BE2C (cell line): ENCODE measurements around the gene NTRK1.

Source experiments
- DNase-seq: peaks from one replicate; pipeline ENCODE4 v3.0.0-alpha.2; 2020
- H3K27me3 ChIP-seq: fragments of 250-450 bp; sonication (Bioruptor Pico); 2 replicates; pipeline ENCODE4 v1.5.1; 2020; ENCODE audit warnings: mild to moderate bottlenecking
- H3K36me3 ChIP-seq: fragments of 250-450 bp; sonication (Bioruptor Pico); 2 replicates; pipeline ENCODE4 v1.5.1; 2020; ENCODE audit warnings: mild to moderate bottlenecking
- H3K4me1 ChIP-seq: fragments of 250-450 bp; sonication (Bioruptor Pico); 2 replicates; pipeline ENCODE4 v1.5.1; 2020
- H3K4me3 ChIP-seq: 2 replicates; pipeline ENCODE4 v1.5.1; 2011; ENCODE audit warnings: low read depth, low read length
- H3K9me3 ChIP-seq: fragments of 250-450 bp; sonication (Bioruptor Pico); 2 replicates; pipeline ENCODE4 v1.5.1; 2020
- TF ChIP-seq, protein P1 (sequence below): IDR thresholded peaks from 2 replicates; pipeline ENCODE4 v1.5.1; 2012; ENCODE audit warnings: mild to moderate bottlenecking, low read depth, low read length

NTRK1 gene

DNA sequence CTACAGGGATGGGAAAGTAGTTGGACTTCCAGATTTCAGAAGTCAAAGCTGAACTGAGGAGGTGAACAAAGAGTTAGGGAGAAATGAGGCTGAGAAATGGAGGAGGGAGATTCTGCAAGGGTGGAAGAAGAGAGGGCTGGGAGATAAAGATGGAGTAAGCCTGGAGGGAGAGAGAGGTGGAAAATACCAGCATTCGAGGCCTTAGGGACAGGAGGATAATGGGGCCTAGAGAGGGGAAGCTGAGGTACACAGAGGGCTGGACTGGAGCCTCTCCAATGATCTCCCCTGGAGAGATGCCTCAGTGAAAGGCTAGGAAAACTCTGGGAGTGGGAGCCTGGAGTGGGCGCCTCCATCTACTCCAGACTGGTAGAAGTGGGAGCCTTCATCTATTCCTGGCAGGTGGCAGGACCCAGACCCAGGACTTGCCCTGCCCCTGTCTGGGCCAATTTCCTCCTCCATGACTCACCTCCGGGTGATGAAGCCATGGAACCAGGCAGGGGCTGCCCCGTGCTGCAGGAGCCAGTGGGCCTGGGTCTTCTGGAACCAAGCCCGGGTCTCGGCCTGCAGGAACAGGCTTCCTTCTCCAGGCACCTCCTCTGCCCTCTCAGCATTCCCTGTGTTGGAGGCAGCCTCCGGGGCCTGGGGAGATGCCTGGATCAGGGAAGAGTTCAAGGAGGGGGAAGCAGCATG lies 45.9 kb upstream of the NTRK1 start:
- Histone ChIP-seq H3K4me1 (peaks cover 10% of the 10 kb centered on the region), H3K36me3 (no peaks in the 10 kb centered on the region), H3K9me3 (no peaks in the 10 kb centered on the region), H3K27me3 (no peaks in the 10 kb centered on the region), H3K4me3 (no peak overlapping the region)
- no peak for DNase-seq
- TF ChIP-seq, protein P1, sequence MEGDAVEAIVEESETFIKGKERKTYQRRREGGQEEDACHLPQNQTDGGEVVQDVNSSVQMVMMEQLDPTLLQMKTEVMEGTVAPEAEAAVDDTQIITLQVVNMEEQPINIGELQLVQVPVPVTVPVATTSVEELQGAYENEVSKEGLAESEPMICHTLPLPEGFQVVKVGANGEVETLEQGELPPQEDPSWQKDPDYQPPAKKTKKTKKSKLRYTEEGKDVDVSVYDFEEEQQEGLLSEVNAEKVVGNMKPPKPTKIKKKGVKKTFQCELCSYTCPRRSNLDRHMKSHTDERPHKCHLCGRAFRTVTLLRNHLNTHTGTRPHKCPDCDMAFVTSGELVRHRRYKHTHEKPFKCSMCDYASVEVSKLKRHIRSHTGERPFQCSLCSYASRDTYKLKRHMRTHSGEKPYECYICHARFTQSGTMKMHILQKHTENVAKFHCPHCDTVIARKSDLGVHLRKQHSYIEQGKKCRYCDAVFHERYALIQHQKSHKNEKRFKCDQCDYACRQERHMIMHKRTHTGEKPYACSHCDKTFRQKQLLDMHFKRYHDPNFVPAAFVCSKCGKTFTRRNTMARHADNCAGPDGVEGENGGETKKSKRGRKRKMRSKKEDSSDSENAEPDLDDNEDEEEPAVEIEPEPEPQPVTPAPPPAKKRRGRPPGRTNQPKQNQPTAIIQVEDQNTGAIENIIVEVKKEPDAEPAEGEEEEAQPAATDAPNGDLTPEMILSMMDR: no peak

DNA sequence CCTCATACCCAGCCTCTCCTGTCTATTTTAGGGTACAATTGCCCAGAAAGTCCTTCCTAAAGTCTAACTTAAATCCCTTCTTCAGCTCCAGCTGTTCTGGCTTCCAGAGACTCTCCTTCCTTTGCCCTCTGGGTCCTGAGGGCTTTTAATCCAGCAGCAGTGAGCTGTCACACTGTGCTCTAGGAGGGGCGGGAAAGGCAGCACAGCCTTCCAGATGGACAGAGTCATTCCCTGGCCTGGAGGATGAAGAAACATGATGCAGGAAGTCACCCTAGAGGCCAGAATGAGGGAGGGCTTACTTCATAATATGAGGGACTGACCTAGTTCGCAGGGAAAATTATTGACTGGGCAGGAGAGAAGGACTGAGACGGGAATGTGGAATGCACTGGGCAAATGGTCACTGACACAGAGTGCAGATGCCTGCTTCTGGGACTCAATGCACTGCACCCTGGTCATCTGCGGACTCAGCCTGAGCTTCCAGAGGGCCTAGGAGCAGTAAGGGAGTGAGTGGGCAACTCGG lies 45.3 kb upstream of the NTRK1 start:
- DNase-seq: no peak

DNA sequence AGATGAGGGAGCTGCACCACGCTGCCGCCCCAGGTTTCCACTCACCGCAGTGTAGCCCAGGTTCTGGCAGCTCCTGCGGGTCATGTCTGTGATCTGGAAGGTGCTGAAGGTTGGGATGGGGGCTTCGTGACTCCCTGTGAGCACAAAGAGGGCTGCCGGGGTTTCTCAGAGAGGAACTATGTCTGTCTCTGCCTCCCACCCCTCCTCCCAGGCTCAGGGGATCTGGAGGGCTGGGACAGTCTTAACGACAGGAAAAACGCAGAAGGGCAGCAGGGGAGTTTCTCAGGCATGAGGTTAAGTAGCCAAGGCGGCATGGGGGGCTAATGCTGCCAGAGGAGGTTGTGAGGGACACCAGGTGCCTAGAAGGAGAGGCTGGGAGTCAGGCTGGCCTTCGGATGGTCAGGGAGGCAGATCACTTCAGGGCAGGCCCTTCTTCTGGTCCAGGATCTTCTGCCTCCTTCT lies 44.7 kb upstream of the NTRK1 start:
- Histone ChIP-seq H3K4me1 (peaks cover 10% of the 10 kb centered on the region), H3K36me3 (no peaks in the 10 kb centered on the region), H3K4me3 (no peak overlapping the region), H3K9me3 (no peaks in the 10 kb centered on the region), H3K27me3 (no peaks in the 10 kb centered on the region)
- no peak for DNase-seq
- TF ChIP-seq, protein P1: no peak

More for the DNA sequence above, 45.3 kb upstream of the NTRK1 start:
- no peak overlapping the region for H3K4me3 ChIP-seq
- H3K4me1 ChIP-seq: peaks cover 10% of the 10 kb centered on the region
- no peaks in the 10 kb centered on the region for H3K27me3 ChIP-seq
- H3K36me3 ChIP-seq: no peaks in the 10 kb centered on the region
- TF ChIP-seq, protein P1: 0 out of 2 replicates have a peak, but pooled peaks have one; percentile 13
- no peaks in the 10 kb centered on the region for H3K9me3 ChIP-seq

DNA sequence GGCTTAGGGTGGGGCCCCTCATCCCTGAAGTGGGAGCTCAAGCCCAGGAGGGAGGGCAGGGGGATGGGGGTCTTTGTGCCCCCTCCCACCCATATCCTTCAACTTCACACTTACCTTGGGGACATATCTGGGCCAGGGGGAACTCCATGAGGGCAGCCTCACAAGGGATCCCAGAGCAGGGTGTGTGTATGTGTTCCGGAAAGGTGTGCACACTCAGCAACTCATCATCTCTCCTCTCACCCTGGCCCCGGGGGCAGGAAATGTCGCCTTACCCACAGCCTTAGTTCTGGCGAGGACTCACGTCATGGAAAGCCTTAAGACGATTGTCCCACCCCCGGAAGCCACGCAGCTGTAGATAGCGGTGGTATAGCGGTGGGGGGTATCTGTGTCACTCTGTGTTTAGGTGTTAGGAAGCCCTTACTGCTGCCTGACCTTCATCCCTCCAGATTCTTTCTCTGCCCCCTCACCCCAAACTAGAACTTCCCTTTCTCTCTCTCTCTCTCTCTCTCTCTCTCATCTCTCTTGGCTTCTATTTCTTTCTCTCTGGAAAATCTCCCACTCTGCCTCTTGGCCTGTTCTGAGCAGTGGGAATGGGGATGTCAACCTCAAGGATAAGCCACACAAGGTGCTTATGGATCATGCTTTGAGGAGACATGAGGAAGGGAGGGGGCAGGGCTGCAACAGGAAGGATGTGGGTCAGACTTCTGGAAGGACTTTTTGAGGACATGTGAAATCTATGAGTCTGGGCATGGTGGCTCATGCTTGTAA lies 43.9 kb upstream of the NTRK1 start, which contains the start of gene SH2D2A:
SH2D2A (minus strand) TSS at position 288 of the 768 bp plus-strand sequence; CDS start at position 148, 140 bp downstream.
- DNase-seq: no peak
- Histone ChIP-seq H3K36me3 (no peaks in the 10 kb centered on the region), H3K9me3 (no peaks in the 10 kb centered on the region), H3K27me3 (no peaks in the 10 kb centered on the region), H3K4me3 (no peak within 1 kb of the TSS), H3K4me1 (peaks cover 10% of the 10 kb centered on the region)
- TF ChIP-seq, protein P1: no peak

DNA sequence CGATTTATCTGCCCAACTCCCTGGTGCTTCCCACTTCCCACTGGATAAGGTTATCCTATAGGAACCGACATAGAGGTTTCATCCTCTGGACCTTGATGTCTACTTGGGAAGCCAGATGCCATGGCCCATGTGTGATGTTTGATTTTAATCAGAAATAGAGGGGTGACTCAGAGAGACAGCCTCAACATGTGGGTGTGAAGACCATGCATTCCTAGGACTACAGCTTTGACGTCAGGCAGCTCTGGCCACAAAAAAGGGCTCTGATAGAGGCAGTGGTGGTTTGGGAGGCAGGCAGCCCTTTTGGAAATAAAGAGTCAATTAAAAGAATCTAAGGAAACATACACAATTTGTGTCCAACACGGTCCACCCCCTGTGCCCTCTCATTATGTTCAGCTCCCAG lies 38.9 kb upstream of the NTRK1 start:
- no peak for DNase-seq
- no peaks in the 10 kb centered on the region for H3K27me3 ChIP-seq
- no peak overlapping the region for H3K4me3 ChIP-seq
- TF ChIP-seq, protein P1: no peak
- no peaks in the 10 kb centered on the region for H3K9me3 ChIP-seq
- no peaks in the 10 kb centered on the region for H3K4me1 ChIP-seq
- H3K36me3 ChIP-seq: no peaks in the 10 kb centered on the region
